Endothelial cell (in vitro differentiated cells): ENCODE results near the gene NUDT14. TPM values are rescaled to one million over a fixed set of nuclear protein-coding genes. Genes with fewer than 3 reads are reported as not detected.

ENCODE experiments used
- DNase-seq: peaks from one replicate; pipeline ENCODE4 v3.0.0; 2021; ENCODE audit warnings: low spot score
- H3K27ac Mint-ChIP-seq: one replicate; pipeline ENCODE4 v1.8.0; 2021; ENCODE audit warnings: mixed read lengths, inconsistent platforms; ENCODE audit not compliant: unreplicated experiment
- H3K27me3 Mint-ChIP-seq: one replicate; pipeline ENCODE4 v1.8.0; 2021; ENCODE audit warnings: mild to moderate bottlenecking, moderate library complexity, mixed read lengths, inconsistent platforms; ENCODE audit not compliant: unreplicated experiment
- H3K36me3 Mint-ChIP-seq: one replicate; pipeline ENCODE4 v1.8.0; 2021; ENCODE audit warnings: mild to moderate bottlenecking, low read depth, mixed read lengths, inconsistent platforms; ENCODE audit not compliant: unreplicated experiment
- H3K4me1 Mint-ChIP-seq: one replicate; pipeline ENCODE4 v1.8.0; 2021; ENCODE audit warnings: mild to moderate bottlenecking, mixed read lengths, inconsistent platforms; ENCODE audit not compliant: unreplicated experiment
- H3K4me3 Mint-ChIP-seq: one replicate; pipeline ENCODE4 v1.8.0; 2021; ENCODE audit warnings: mild to moderate bottlenecking, mixed read lengths, inconsistent platforms; ENCODE audit not compliant: unreplicated experiment
- H3K9me3 Mint-ChIP-seq: one replicate; pipeline ENCODE4 v1.8.0; 2021; ENCODE audit warnings: mixed read lengths, inconsistent platforms; ENCODE audit not compliant: unreplicated experiment
- total RNA-seq: library from RNA; stranded (reverse); fragmentation: NEBNext Ultra II Directional; extraction: Animal tissue kit (Norgen Biotek cat#: 25700); gene quantifications from one replicate; pipeline ENCODE4 v1.2.1, GENCODE V29; 2021; ENCODE audit not compliant: unreplicated experiment
- TF ChIP-seq, protein P1 (sequence below): fragments of 200-600 bp; sonication (generic); IDR thresholded peaks from one replicate; pipeline ENCODE4 v1.5.0; 2021; ENCODE audit warnings: antibody characterized with exemption; ENCODE audit not compliant: unreplicated experiment

The NUDT14 gene
- total RNA-seq, 1 donor from 2014 or later = 135 TPM

DNA sequence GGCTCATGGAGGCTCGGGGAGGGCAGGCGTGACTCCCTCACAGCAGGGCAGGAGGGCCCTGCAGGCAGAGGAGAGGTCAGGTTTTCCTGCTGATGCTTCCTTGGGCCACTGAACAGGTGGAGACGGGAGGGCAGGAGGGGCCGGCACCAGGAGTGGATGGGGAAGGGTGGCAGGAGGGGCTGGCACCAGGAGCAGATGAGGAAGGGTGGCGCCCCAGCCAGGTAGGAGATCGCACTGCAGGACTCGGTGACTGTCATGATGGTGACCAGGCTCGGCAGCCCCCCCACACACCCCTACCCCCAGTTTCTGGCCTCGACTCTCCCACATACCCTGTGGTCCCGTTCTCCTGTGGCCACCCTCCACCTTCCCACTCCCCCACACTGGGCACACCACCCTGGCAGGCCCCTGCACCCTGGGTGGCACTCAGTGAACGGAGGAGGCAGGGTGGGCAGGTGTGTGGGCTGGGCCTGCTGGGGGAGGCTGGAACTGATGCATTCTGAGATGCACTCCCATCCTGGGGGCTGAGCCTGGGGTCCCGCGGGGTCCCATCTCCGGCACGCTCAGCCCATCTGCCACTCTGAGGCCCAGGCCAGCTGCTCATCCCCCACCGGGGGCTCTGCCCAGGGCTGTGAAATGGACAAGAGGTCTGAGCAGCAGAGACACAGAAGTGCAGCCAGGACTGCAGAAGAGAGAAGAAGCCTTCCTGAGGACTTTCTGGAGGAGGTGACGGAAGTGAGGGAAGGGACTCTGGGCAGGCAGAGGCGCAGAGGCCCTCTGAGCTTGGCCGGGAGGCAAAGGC lies 2.8 kb downstream of the NUDT14 start:
- H3K27ac Mint-ChIP-seq = no peak overlapping the region

DNA sequence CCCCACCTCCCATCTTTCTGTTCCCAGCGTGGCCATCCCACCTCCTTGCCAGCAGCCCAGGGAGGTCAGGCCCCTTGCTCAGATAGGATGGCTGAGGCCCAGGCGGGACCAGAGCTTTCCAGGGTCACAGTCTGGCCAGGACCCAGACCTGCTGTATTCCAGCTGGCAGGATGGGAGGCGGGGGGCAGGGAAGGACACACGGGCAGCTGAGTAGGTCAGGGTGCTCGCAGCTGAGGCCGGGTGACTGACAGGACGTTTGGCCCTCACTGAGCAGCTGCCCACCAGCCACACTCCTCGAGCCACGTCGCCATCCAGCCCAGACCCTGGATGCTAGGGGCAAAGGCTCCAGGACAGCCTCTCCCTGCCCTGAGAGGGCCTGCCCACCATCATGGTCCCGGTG lies 4.0 kb downstream of the NUDT14 start:
- TF ChIP-seq, protein P1, sequence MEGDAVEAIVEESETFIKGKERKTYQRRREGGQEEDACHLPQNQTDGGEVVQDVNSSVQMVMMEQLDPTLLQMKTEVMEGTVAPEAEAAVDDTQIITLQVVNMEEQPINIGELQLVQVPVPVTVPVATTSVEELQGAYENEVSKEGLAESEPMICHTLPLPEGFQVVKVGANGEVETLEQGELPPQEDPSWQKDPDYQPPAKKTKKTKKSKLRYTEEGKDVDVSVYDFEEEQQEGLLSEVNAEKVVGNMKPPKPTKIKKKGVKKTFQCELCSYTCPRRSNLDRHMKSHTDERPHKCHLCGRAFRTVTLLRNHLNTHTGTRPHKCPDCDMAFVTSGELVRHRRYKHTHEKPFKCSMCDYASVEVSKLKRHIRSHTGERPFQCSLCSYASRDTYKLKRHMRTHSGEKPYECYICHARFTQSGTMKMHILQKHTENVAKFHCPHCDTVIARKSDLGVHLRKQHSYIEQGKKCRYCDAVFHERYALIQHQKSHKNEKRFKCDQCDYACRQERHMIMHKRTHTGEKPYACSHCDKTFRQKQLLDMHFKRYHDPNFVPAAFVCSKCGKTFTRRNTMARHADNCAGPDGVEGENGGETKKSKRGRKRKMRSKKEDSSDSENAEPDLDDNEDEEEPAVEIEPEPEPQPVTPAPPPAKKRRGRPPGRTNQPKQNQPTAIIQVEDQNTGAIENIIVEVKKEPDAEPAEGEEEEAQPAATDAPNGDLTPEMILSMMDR = no peak
- Mint-ChIP-seq H3K36me3 (no peaks in the 10 kb centered on the region), H3K27ac (no peak overlapping the region), H3K4me3 (no peak overlapping the region), H3K9me3 (no peaks in the 10 kb centered on the region), H3K4me1 (peaks cover 7% of the 10 kb centered on the region), H3K27me3 (peaks cover 6% of the 10 kb centered on the region)
- DNase-seq = no peak

More for the DNA sequence above, 2.8 kb downstream of the NUDT14 start:
- TF ChIP-seq, protein P1 = no peak
- DNase-seq = no peak
- Mint-ChIP-seq H3K27me3 (peaks cover 8% of the 10 kb centered on the region), H3K9me3 (no peaks in the 10 kb centered on the region), H3K36me3 (no peaks in the 10 kb centered on the region), H3K4me3 (peak overlapping the region; percentile 37), H3K4me1 (peaks cover 11% of the 10 kb centered on the region)

DNA sequence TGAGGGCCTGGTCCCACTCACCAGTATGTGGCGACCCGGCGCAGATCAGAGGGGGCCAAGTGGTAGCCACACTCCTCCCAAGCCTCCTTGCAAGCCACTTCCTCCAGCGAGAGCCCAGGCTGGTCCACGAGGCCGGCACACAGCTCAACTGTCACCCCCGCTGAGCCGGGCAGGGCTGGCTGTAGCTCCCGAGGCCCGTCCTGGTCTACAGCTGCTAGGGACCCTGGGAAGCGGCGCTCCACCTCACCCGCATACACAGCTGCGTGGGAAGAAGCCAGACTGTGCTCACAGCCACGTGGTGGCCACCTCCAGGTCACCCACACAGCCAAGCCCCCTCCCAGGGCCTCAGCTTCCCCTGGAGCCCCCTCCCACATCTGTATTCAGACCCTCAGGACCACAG lies 4.6 kb downstream of the NUDT14 start:
- peaks cover 6% of the 10 kb centered on the region for H3K4me1 Mint-ChIP-seq
- no peak overlapping the region for H3K4me3 Mint-ChIP-seq
- H3K36me3 Mint-ChIP-seq = no peaks in the 10 kb centered on the region
- TF ChIP-seq, protein P1 = no peak
- H3K27ac Mint-ChIP-seq = no peak overlapping the region
- no peaks in the 10 kb centered on the region for H3K9me3 Mint-ChIP-seq
- DNase-seq = no peak
- peaks cover 6% of the 10 kb centered on the region for H3K27me3 Mint-ChIP-seq

- Mint-ChIP-seq H3K9me3 (no peaks in the 10 kb centered on the region), H3K4me1 (peaks cover 2% of the 10 kb centered on the region), H3K27me3 (peaks cover 7% of the 10 kb centered on the region), H3K27ac (no peak overlapping the region), H3K4me3 (no peak overlapping the region), H3K36me3 (no peaks in the 10 kb centered on the region)
- no peak for DNase-seq
- TF ChIP-seq, protein P1 = no peak
Observed at GRCh38 chr14:105173901-105174894, 6.9 kb downstream of the NUDT14 start.
